Measurements from ENCODE around the gene TBL1XR1. TPM values are rescaled to one million over a fixed set of nuclear protein-coding genes. Genes with fewer than 3 reads are reported as not detected.

TBL1XR1 gene
- total and polyA plus RNA-seq, 2 donors (not counting 3 experiments of a cell fraction or from before 2014, with no cell fraction given) = 26.9 to 146 TPM

DNA sequence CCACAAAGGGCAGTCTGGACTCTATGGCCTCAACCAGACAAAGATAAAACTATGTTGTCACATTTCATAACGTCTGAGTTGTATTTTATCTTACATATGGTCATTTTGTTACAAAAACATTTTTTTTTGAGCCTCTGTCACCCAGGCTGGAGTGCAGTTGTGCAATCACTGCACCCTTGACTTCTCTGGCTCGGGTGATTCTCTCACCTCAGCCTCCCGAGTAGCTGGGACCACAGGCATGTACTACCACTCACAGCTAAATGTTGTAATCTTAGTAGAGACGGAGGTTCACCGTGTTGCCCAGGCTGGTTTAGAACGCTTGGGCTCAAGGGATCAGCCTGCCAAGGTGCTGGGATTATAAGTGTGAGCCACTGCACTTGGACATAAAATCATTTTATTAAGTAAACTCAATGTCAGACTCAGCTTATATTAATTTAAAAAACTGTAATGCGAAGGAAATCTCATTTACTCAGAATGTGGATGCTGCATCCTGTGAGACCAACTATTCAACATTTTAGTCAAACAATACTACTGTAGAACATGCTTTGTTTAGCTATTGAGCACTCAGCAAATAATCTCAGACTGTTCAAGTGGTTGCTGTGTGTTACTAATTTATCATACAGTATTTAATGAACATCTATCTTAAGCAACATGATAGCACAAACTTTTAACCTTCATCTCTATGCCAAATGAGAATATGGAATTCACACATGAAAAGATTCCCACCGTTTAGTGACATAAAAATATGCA lies 209.2 kb downstream of the TBL1XR1 start:
- no peaks in the 10 kb centered on the region for H3K79me2 ChIP-seq (ENCODE audit: control insufficient read depth, insufficient read depth, low read length)
- no peaks in the 10 kb centered on the region for H4K20me1 ChIP-seq (replicated peaks; ENCODE audit: control insufficient read depth, extremely low read depth, insufficient read depth, low read length)
- dilution Hi-C loops (cut with MboI; ENCODE audit: extremely low pct_ligation_motif_present, low sequenced_read_pairs) = no loop called here
- H3K4me2 ChIP-seq (ENCODE audit: insufficient read depth, low read length) = no peak overlapping the region
- H2AFZ ChIP-seq (ENCODE audit: low read depth, low read length) = no peak overlapping the region
- TF ChIP-seq FOS (IDR thresholded peaks at IDR 0.05; ENCODE audit: borderline replicate concordance, insufficient read depth, low read length) (no peak), EZH2 (IDR thresholded peaks at IDR 0.05; ENCODE audit: borderline replicate concordance, low read depth, low read length, severe bottlenecking) (no peak), CTCF (IDR thresholded peaks at IDR 0.05; ENCODE audit: extremely low read depth in 1 of 2, insufficient read depth in 1 of 2, low read depth in 1 of 2, low read length in 2 of 2) (no peak), POLR2AphosphoS5 (IDR thresholded peaks at IDR 0.05; ENCODE audit: insufficient read depth, low read depth, low read length) (no peak), POLR2A (IDR thresholded peaks at IDR 0.05; ENCODE audit: low read depth, low read length) (no peak), MYC (IDR thresholded peaks at IDR 0.05; ENCODE audit: low read depth, low read length) (no peak), GATA2 (IDR thresholded peaks at IDR 0.05; ENCODE audit: insufficient read depth, insufficient read length, low read depth, low read length) (no peak), JUN (IDR thresholded peaks at IDR 0.05; ENCODE audit: borderline replicate concordance, insufficient read depth, insufficient read length, low read depth) (no peak)
- TF ChIP-seq, protein P1, sequence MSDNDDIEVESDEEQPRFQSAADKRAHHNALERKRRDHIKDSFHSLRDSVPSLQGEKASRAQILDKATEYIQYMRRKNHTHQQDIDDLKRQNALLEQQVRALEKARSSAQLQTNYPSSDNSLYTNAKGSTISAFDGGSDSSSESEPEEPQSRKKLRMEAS (IDR thresholded peaks at IDR 0.05; ENCODE audit: insufficient read depth, insufficient read length) = no peak
- DNase-seq (ENCODE audit: low read depth, low spot score) (no peak), FAIRE-seq (no peak)
- ChIA-PET POLR2A (no interaction called here), CTCF (interaction anchor here (1.0 kb wide), 1 partner anchor 20 kb away, joined by 3 read pairs; no protein-coding TSS in a partner anchor)
- no peaks in the 10 kb centered on the region for H3K36me3 ChIP-seq (ENCODE audit: control insufficient read depth in 2 of 2, extremely low read depth in 1 of 2, insufficient read depth in 2 of 2, low read length in 2 of 2)
- no peaks in the 10 kb centered on the region for H3K9me3 ChIP-seq (replicated peaks; ENCODE audit: control insufficient read depth, insufficient read depth, low read length)
- H3K27ac ChIP-seq (ENCODE audit: insufficient read depth, low read depth, low read length) = no peak overlapping the region
- H3K9ac ChIP-seq (replicated peaks; ENCODE audit: extremely low read depth, insufficient read depth, low read length) = no peak overlapping the region
- no peaks in the 10 kb centered on the region for H3K27me3 ChIP-seq (ENCODE audit: control insufficient read depth in 2 of 2, insufficient read depth in 2 of 2, low read length in 2 of 2)
- BruUV-seq (replicated peaks) = no TSS peak
- no peaks in the 10 kb centered on the region for H3K4me1 ChIP-seq (ENCODE audit: control insufficient read depth, extremely low read depth, insufficient read depth, low read length)
- intact Hi-C loops (cut with micrococcal nuclease) = no loop called here
- no peaks in the 10 kb centered on the region for H3K9me1 ChIP-seq (replicated peaks; ENCODE audit: control insufficient read depth, extremely low read depth, insufficient read depth, low read length)
- no peak overlapping the region for H3K4me3 ChIP-seq (replicated peaks in 1 of 3; ENCODE audit: insufficient read depth in 1 of 3, low read depth in 1 of 3, low read length in 3 of 3)

Data from endothelial cell of umbilical vein (primary cell).